PC-9 (cell line): Measurements from ENCODE around the gene CDK2AP2. TPM values are rescaled to one million over a fixed set of nuclear protein-coding genes. Genes with fewer than 3 reads are reported as not detected.

Experiments
- BruUV-seq: library from RNA; stranded (reverse); fragments of 400-500 nt; replicated peaks from 2 replicates; lab custom pipeline; 2021; lab: Mats Ljungman, UMichigan
- CTCF ChIA-PET: fragments of 300-600 bp; sonication (Branson Sonifier 250); formaldehyde crosslinking; loops from one replicate; lab custom pipeline; 2022; ENCODE audit warnings: antibody characterized with exemption; lab: Charles Lee
- POLR2A ChIA-PET: fragments of 300-600 bp; sonication (Branson Sonifier 250); formaldehyde crosslinking; loops from one replicate; lab custom pipeline; 2022; ENCODE audit warnings: antibody characterized with exemption; ENCODE audit not compliant: unreplicated experiment; lab: Charles Lee
- DNase-seq, 2 experiments: peaks; one replicate each; pipeline versions ENCODE4 v3.0.0 to v3.0.0-alpha.2; 2015 to 2022; ENCODE audit warnings: mixed read lengths in 1 of 2
- H2AFZ ChIP-seq: fragments of 200-600 bp; sonication (generic); 2 replicates; pipeline ENCODE4 v1.8.1; 2017; ENCODE audit warnings: antibody characterized with exemption
- H3F3A ChIP-seq: fragments of 200-600 bp; sonication (generic); 2 replicates; pipeline ENCODE4 v1.8.1; 2017; ENCODE audit warnings: antibody characterized with exemption, mild to moderate bottlenecking, low read depth; ENCODE audit not compliant: insufficient read depth
- H3K27ac ChIP-seq: fragments of 200-600 bp; sonication (generic); 2 replicates; pipeline ENCODE4 v1.6.1; 2016; ENCODE audit warnings: mixed run types
- H3K27me3 ChIP-seq: fragments of 200-600 bp; sonication (generic); 2 replicates; pipeline ENCODE4 v1.6.1; 2016; ENCODE audit warnings: low read depth, mixed run types; ENCODE audit not compliant: insufficient read depth
- H3K36me3 ChIP-seq: fragments of 200-600 bp; sonication (generic); 2 replicates; pipeline ENCODE4 v1.6.1; 2016; ENCODE audit warnings: low read depth, mixed run types
- H3K4me1 ChIP-seq: fragments of 200-600 bp; sonication (generic); replicated peaks from 2 replicates; pipeline ENCODE4 v1.6.1; 2016; ENCODE audit warnings: mixed run types; ENCODE audit not compliant: insufficient read depth
- H3K4me2 ChIP-seq: fragments of 200-600 bp; sonication (generic); 2 replicates; pipeline ENCODE4 v1.6.1; 2017; ENCODE audit warnings: mixed run types
- H3K4me3 ChIP-seq: fragments of 200-600 bp; sonication (generic); 2 replicates; pipeline ENCODE4 v1.6.1; 2016; ENCODE audit warnings: mixed run types
- H3K79me2 ChIP-seq: fragments of 200-600 bp; sonication (generic); 2 replicates; pipeline ENCODE4 v1.6.1; 2017; ENCODE audit warnings: low read depth, mixed run types
- H3K9me2 ChIP-seq: fragments of 200-600 bp; sonication (generic); 2 replicates; pipeline ENCODE4 v1.8.1; 2017; ENCODE audit warnings: mild to moderate bottlenecking; ENCODE audit not compliant: insufficient read depth
- H3K9me3 ChIP-seq: fragments of 200-600 bp; sonication (generic); 2 replicates; pipeline ENCODE4 v1.8.1; 2016; ENCODE audit warnings: low read depth; ENCODE audit not compliant: insufficient read depth
- H4K20me1 ChIP-seq: fragments of 200-600 bp; sonication (generic); 2 replicates; pipeline ENCODE4 v1.8.1; 2017; ENCODE audit not compliant: insufficient read depth
- EZH2 ChIP-seq: fragments of 200-600 bp; sonication (generic); IDR thresholded peaks from 2 replicates; pipeline ENCODE4 v1.8.0; 2017; ENCODE audit warnings: antibody characterized with exemption, low read depth
- intact Hi-C: fragments of 100-400 bp; cut with micrococcal nuclease; formaldehyde crosslinking; loops from one replicate; pipeline ENCODE4 v1.10.0; 2022; ENCODE audit not compliant: unreplicated experiment
- total RNA-seq: library from RNA; stranded (reverse); gene quantifications from 2 replicates; pipeline ENCODE4 v1.2.3, GENCODE V29; 2021
- TF ChIP-seq, protein P1 (sequence below): fragments of 200-600 bp; sonication (generic); conservative IDR thresholded peaks from 2 replicates; pipeline ENCODE4 v1.6.1; 2017; ENCODE audit warnings: mixed run types, antibody characterized with exemption, mild to moderate bottlenecking, moderate library complexity

Gene CDK2AP2
- total RNA-seq, 1 experiment from 2014 or later: 80.0 TPM

DNA sequence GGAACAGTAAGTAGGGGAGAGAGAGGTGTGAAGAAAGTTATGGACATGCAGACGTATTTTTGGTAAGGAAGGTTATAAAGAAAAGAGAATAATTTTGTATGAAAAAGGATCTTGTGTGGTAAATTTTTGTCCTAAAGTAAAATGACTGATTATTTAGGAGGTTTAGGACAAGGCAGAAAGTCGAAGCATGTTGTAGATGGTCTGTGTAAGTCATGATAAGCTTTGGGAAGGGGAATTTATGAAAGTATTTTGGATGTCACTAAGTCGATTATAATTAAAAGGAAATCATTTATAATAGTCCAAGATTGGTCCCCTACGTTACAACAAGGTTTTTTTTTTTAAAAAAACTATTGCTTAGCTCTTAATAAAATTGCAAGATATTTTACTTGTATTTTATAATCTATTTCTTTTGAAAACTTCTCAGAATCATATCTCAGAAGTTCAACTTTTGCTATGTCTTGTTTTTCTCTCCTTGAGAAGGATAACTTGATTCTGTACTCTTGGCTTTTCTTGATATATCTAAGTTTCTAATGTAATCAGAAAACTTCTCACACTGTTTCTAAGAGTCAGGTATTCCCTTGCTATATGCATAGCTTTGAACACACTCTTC is 26.2 kb upstream of the CDK2AP2 start:
- Histone ChIP-seq H2AFZ (no peak overlapping the region), H3K4me1 (peaks cover 7% of the 10 kb centered on the region), H3K9me3 (peaks cover 29% of the 10 kb centered on the region; the same call in 1 of the 2 replicates), H3K9me2 (no peaks in the 10 kb centered on the region), H3K4me2 (no peak overlapping the region), H3K27me3 (no peaks in the 10 kb centered on the region), H3K79me2 (no peaks in the 10 kb centered on the region), H3K4me3 (no peak overlapping the region), H4K20me1 (no peaks in the 10 kb centered on the region), H3K27ac (no peak overlapping the region), H3K36me3 (no peaks in the 10 kb centered on the region), H3F3A (no peaks in the 10 kb centered on the region)
- no TSS peak for BruUV-seq
- CTCF ChIA-PET: no interaction called here
- POLR2A ChIA-PET: no interaction called here
- no peak for DNase-seq
- TF ChIP-seq, protein P1, sequence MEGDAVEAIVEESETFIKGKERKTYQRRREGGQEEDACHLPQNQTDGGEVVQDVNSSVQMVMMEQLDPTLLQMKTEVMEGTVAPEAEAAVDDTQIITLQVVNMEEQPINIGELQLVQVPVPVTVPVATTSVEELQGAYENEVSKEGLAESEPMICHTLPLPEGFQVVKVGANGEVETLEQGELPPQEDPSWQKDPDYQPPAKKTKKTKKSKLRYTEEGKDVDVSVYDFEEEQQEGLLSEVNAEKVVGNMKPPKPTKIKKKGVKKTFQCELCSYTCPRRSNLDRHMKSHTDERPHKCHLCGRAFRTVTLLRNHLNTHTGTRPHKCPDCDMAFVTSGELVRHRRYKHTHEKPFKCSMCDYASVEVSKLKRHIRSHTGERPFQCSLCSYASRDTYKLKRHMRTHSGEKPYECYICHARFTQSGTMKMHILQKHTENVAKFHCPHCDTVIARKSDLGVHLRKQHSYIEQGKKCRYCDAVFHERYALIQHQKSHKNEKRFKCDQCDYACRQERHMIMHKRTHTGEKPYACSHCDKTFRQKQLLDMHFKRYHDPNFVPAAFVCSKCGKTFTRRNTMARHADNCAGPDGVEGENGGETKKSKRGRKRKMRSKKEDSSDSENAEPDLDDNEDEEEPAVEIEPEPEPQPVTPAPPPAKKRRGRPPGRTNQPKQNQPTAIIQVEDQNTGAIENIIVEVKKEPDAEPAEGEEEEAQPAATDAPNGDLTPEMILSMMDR: no peak
- TF ChIP-seq EZH2: no peak
- intact Hi-C loops: no loop called here

DNA sequence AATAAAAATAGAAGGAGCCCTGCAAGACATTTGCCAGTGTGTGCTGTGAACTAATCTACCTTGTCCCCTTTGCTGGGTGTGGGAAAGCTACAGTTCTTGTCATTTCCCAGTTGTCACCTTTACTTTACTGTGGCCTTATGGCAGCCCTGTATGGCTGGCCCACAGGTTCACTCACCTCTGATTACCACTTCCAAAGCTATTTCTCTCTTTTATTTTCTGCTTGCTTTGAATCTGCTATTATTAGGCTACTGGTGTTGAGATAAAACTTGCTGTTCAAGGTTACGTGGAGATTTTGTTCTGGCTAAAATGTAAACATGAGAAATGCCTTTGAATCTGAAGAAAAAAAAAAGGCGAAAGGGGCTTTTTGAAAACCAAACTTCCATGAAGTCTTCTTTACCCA is 24.9 kb upstream of the CDK2AP2 start:
- H3F3A ChIP-seq: no peaks in the 10 kb centered on the region
- no peak overlapping the region for H3K27ac ChIP-seq
- intact Hi-C loops: no loop called here
- peaks cover 35% of the 10 kb centered on the region; the same call in 1 of the 2 replicates for H3K9me3 ChIP-seq
- no peak for DNase-seq
- no peaks in the 10 kb centered on the region for H4K20me1 ChIP-seq
- H2AFZ ChIP-seq: no peak overlapping the region
- H3K36me3 ChIP-seq: no peaks in the 10 kb centered on the region
- TF ChIP-seq EZH2: no peak
- TF ChIP-seq, protein P1: no peak
- no peak overlapping the region for H3K4me3 ChIP-seq
- ChIA-PET CTCF (no interaction called here), POLR2A (no interaction called here)
- no peaks in the 10 kb centered on the region for H3K79me2 ChIP-seq
- no peaks in the 10 kb centered on the region for H3K27me3 ChIP-seq
- H3K4me2 ChIP-seq: no peak overlapping the region
- peaks cover 14% of the 10 kb centered on the region for H3K4me1 ChIP-seq
- BruUV-seq: no TSS peak
- H3K9me2 ChIP-seq: no peaks in the 10 kb centered on the region

- TF ChIP-seq, protein P1: no peak
- Histone ChIP-seq H3K4me3 (no peak overlapping the region), H2AFZ (no peak overlapping the region), H3K4me2 (no peak overlapping the region), H3K9me3 (peaks cover 28% of the 10 kb centered on the region; the same call in 1 of the 2 replicates), H3F3A (no peaks in the 10 kb centered on the region), H3K9me2 (no peaks in the 10 kb centered on the region), H3K79me2 (no peaks in the 10 kb centered on the region), H3K27me3 (no peaks in the 10 kb centered on the region), H3K36me3 (no peaks in the 10 kb centered on the region), H4K20me1 (no peaks in the 10 kb centered on the region), H3K27ac (no peak overlapping the region), H3K4me1 (peaks cover 14% of the 10 kb centered on the region)
- intact Hi-C loops: no loop called here
- DNase-seq: no peak
- POLR2A ChIA-PET: no interaction called here
- CTCF ChIA-PET: no interaction called here
- no TSS peak for BruUV-seq
Measured at GRCh38 chr11:67530282-67530592, 22.3 kb upstream of the CDK2AP2 start.
